Measurements from ENCODE around the gene GOLGA8B.
"Not testable (repeated sequence)": the region's sequence is repeated elsewhere in the genome, so short reads cannot be mapped to it uniquely, and the experiment has no call there.

DNA sequence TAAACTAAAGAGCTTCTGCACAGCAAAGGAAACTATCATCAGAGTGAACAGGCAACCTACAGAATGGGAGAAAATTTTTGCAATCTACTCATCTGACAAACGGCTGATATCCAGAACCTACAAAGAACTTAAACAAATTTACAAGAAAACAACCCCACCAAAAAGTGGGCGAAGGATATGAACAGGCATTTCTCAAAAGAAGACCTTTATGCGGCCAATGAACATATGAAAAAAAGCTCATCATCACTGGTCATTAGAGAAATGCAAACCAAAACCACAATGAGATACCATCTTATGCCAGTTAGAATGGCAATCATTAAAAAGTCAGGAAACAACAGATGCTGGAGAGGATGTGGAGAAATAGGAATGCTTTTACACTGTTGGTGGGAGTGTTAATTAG is 49.7 kb upstream of the GOLGA8B start:
- not testable (repeated sequence) for TF ChIP-seq CTCF (IDR thresholded peaks at IDR 0.05); POLR2AphosphoS5 (IDR thresholded peaks at IDR 0.05; ENCODE audit: insufficient read depth in 1 of 2, low read depth in 1 of 2)
